NCI-H2196 (cell line): ENCODE measurements around the gene SLC7A9.
"Not testable (repeated sequence)": the region's sequence is repeated elsewhere in the genome, so short reads cannot be mapped to it uniquely, and the experiment has no call there.

Source experiments
- DNase-seq: peaks from one replicate; lab custom pipeline; 2025; ENCODE audit not compliant: unreplicated experiment; lab: John Stamatoyannopoulos, UW

Gene SLC7A9

DNA sequence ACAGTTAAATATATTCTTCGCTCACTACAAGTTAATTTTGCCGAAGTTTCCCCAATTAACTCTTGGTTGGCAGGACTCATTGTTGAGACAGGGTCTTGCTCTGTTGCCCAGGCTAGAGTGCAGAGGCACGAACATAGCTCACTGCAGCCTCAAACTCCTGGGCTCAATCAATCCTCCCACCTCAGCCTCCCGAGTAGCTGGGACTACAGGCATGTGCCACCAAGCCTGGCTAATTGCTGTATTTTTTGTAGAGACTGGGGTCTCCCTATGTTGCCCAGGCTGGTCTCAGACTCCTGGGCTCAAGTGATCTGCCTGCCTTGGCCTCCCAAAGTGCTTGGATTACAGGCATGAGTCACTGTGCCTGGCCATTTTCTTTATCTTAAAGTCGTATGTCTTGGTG, 15.7 kb upstream of the SLC7A9 start:
- not testable (repeated sequence) for DNase-seq

DNA sequence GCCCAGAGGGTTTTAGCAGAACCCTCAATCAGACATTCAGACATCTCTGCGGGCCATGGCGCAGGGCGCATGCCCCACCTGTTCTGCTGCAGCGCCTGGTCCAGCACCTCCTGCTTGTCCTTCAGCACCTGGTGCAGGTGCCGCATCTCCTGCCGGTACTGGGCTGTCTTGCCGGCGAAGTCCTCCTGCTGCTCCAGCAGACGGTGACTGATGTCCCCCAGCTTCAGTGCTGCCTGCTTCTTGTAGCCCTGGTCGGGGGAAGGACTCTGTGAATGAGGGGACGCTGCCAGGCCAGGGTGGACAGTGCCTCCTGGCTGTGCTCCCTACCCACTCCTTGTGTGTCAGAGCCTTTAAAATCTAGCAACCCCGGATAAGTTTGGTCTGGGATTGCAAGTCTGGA, 12.2 kb upstream of the SLC7A9 start:
- no peak for DNase-seq

DNA sequence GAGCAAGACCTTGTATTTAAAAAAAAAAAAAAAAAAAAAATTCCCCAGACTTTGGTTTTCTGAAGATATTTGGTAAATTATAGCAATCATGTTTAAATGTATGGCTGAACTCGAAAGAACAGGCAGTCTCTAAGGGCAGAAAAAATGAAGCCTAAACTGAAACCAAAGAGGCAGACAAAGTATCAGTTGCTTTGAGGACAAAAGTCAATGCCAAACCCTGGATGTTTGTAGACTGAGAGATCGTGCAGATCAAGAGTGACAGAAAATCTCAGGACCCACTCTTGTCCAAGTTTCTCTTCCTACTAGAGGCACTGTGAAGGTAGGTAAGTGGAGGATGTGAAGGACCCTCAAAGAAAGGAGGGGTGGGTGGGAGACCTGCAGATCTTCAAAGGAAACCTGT, 11.1 kb upstream of the SLC7A9 start:
- DNase-seq, result no peak

- no peak for DNase-seq
These were observed 10.2 kb upstream of the SLC7A9 start for GRCh38 chr19:32879741-32880140.

DNA sequence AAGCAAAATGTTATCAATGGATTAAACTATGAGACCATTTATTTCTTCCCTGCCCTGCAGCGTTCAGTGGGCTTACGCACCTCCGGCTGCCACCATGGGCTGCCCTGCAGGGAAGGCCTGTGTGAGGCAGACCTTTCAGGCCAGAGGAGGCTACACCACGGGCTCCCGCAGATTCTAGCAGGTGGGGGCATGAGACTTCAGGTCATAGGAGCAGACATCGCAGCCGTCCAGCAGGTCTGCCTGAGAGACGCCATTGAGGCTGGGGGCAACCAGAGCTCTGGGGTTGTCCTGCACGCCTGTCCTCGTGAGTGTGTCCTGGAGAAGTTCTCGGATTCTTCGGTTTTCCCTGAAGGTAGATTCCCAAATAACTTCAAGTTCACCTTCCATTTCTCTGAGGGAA, 9.4 kb upstream of the SLC7A9 start:
- DNase-seq, result no peak

GRCh38 chr19:32877977-32878745, 8.6 kb upstream of the SLC7A9 start:
- no peak for DNase-seq

GRCh38 chr19:32877323-32877912, 7.9 kb upstream of the SLC7A9 start:
- DNase-seq, result no peak

DNA sequence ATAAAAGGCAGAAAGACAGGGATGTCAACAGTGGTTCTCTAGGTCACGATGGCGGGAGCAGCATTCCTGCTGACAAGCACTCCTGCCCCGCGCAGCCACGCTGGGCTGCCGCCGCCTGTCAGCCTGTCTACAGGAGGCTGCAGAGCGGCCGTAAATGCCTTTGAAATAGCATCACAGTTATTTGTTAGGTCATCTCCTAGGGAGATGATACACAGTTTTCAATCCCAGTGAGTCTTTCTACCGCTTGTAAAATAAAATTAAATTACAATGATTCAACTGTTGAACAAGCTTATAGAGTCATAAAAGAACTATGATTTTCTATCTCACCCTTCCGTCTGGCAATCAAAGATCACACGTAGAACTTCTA, 7.3 kb upstream of the SLC7A9 start:
- no peak for DNase-seq

- DNase-seq, result no peak
These were observed 6.8 kb upstream of the SLC7A9 start for GRCh38 chr19:32876236-32876918.

DNA sequence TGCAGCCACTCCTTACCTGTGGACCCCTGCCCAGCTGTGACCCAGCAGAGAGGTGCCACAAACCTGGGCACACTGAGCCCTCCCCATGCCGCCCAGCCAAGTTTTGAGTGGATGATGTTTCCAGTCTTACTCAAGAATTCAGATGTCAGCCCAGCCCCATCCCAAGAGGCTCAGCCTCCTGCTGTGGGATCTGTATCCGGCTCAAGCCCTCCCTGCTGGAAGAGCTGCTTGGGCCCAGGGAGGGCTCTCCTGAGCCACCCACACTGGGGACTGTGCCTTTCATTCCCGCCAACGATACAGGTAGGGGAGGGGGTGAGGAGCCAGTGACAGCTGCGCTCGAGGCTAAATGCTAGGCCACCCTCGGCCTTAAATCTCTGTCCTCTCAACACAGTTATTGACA, 5.9 kb upstream of the SLC7A9 start:
- no peak for DNase-seq

GRCh38 chr19:32874605-32875004, 5.0 kb upstream of the SLC7A9 start:
- DNase-seq, result no peak

DNA sequence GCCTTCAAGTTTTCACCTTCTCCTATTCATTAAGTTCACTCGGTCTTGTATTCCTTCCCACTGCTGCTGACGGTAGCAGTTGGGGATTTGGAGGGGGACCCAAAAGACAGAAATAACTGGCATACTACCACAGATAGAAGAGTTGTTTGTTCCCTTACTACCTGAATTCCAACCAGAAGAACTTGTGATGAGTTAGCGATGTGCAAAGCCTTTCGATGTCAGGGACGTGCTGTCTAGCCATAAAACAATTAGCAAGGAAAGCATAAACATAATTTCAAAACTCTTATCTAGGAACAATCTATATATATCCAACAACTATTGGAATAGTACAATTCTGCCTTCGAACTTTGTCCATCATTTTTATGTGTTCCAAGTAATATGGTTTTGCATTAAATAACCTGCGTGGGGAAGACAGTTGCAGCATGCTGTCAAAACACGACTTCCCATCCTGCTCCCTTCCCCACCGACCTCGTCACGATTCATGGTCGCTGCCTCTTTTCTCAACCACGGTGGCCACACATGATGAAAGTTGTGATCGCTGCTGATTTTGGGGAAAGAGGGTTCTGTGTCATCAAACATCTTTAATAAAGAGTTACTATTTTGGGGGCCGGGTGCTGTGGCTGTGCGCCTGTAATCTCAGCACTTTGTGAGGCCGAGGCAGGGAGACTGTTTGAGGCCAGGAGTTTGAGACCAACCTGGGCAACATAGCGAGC, 3.8 kb upstream of the SLC7A9 start:
- DNase-seq, result no peak

- DNase-seq, result no peak
These were observed 2.8 kb upstream of the SLC7A9 start for GRCh38 chr19:32872391-32872790.

DNA sequence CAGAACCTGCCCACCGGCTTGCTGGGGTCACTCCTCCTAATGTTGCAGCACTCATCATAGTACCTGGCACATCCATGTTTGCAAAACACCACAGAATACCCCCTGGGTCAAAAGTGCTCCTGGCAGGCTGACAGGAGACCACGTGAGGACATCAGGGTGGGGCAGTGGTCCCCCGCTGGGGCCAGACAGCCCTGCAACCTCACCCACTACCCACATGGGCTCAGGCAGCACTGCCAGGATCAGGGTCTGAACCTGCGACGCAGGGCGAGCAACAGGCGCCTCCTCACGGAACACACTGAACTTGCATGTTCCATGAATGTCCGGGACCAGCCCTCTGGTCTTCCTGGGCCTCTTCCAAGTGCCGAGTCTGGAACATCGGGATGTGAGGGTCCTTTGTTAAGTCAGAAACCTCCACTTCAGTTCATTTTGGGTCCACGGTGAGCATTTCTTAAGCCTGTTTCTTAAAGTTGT, 1.4 kb upstream of the SLC7A9 start:
- no peak for DNase-seq

DNA sequence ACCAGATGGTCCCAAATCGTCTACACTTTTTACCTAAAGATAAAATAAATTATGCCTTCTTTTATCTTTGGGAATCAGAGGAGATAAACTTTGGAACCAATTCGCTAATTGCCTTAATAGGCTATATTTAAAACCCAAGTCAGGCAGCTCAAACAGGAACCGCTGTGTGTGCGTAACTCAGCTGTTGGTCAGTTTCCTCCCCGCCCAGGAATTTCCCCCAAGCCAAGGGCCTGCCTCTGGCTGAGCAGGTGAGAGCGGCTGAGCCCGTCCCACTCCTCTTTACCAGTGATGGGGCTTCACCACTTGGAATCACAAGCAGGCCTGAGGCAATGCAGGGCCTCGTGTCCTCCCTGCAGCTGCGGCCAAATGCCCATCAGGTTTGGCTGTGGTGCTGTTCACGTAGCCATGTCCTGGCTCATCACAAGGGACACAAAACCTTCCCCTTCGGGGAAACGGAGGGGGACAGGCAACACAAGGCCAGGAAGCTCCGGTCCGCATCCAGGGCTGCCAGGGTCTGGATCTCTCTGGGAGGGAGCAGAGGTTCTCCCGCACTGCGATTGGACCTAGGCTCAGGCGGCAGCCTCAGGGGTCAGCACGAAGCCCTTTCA, 503 bp upstream of the SLC7A9 start:
- DNase-seq, result no peak

- no peak for DNase-seq
These were observed 1.2 kb downstream of the SLC7A9 start for GRCh38 chr19:32868206-32868950.

DNA sequence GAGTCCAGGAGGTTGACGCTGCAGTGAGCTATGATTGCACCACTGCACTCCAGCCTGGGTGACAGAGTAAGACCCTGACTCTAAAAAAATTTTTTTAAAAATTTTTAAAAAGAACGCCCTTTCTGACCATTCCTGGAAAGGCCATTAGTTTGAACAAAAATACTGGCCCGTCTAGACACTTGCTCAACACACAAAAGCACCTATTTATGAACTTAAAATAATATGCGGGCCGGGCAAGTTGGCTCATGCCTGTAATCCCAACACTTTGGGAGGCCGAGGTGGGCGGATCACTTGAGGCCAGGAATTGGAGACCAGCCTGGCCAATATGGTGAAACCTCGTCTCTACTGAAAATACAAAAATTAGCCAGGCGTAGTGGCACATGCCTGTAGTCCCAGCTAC, 2.1 kb downstream of the SLC7A9 start:
- not testable (repeated sequence) for DNase-seq

DNA sequence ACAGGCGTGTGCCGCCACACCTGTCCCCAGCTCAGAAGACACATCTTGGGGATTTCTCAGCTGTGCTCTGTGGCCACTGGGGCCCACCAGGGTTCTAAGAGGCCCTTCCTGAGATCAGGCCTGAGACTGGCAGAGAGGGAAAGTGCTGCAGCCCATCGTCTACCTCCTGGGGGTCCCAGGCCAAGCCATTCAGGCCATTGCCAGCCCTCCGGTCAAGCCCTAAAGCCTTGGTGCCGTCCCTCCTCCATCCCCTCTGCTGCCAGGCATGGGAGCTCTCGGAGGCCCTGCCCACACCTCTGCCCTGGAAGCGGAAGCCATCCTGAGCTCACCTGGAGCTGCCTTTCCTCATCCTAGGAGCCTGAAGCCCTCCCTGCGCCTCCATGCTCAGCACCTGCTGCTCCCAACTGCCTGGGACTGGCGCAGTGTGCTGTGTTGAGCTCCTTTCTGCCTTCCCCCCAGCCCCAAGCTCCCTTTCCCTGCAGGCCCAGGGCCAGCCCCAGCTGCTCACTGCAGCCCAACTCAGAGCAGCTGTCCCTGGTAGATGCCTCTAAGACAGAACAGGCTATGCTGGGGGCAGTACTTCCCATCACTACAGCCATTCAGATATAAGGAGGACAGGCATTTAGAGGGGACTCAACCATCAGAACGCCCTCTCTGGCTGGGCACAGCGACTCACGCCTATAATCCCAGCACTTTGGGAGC, 2.9 kb downstream of the SLC7A9 start:
- DNase-seq, result no peak

GRCh38 chr19:32866061-32866460, 3.5 kb downstream of the SLC7A9 start:
- no peak for DNase-seq

DNA sequence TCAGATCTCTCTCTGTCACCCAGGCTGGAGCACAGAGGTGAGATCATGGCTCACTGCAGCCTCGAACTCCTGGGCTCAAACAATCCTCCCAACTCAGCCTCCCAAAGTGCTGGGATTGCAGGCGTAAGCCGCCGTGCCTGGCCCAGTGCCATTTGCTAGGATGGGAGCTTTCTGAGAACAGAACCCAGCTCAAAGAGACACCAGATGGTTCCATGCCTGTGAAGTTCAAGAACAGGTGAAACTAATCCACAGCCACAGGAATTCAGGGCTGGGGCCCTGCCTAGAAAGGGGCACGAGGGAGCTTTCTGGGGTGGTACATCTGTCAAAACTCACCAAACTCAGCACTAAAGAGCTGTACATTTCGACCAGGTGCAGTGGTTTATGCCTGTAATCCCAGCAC, 4.2 kb downstream of the SLC7A9 start:
- no peak for DNase-seq
